Sigmoid colon (tissue), 4 donors: ENCODE measurements around the gene LARGE1.

ENCODE experiments used
- CTCF ChIP-seq, 4 experiments: fragments of 450-650 bp in 3 of 4; fragments of 200-600 bp in 1 of 4; IDR thresholded peaks; one replicate each; pipeline ENCODE4 v1.5.1; 2016 to 2019; ENCODE audit warnings: antibody characterized with exemption in 4 of 4, mild to moderate bottlenecking in 3 of 4, moderate library complexity in 2 of 4
- POLR2A ChIP-seq, 2 donors: fragments of 450-650 bp; IDR thresholded peaks; one replicate each; pipeline ENCODE4 v1.6.1; 2016; ENCODE audit warnings: antibody characterized with exemption in 2 of 2, mild to moderate bottlenecking in 2 of 2, moderate library complexity in 2 of 2
- POLR2AphosphoS5 ChIP-seq, 4 donors: sonication (generic); formaldehyde crosslinking; IDR thresholded peaks; one replicate each; pipeline ENCODE4 v1.6.1; 2017; ENCODE audit warnings: antibody characterized with exemption in 4 of 4

DNA sequence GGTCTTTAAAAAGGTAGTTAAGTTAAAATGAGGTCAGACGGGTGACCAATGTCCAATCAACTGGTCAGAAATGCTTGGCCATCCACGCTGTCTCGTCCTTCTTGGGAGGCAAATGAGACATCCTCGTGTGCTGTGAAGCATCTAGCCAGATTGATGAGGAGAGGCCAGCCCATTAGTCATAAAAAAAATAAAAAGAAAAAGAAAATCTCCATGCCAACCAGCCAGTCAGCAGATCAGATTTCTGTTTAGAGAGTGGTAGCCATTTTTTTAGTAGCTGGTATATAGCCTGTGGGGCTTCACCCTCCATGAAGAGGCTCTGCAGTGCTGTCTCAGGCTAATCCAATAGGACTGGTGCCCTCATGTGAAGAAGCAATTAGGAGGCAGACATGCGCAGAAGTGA, 519.0 kb downstream of the LARGE1 start:
- TF ChIP-seq CTCF (IDR thresholded peaks at IDR 0.05) (no peak), POLR2AphosphoS5 (IDR thresholded peaks at IDR 0.05) (no peak), POLR2A (IDR thresholded peaks at IDR 0.05) (no peak)
